A673 (cell line): ENCODE measurements around the gene OTC.

ENCODE experiments used
- CTCF ChIP-seq: fragments of 300-800, 200-600 bp; sonication (generic); conservative IDR thresholded peaks from 2 replicates; pipeline ENCODE4 v1.5.1; 2017; ENCODE audit warnings: low read depth, mild to moderate bottlenecking, antibody characterized with exemption, low read length, moderate library complexity, mixed read lengths
- EZH2 ChIP-seq: fragments of 200-600 bp; sonication (generic); IDR thresholded peaks from 2 replicates; pipeline ENCODE4 v1.6.1; 2017; ENCODE audit warnings: borderline replicate concordance, low read depth, mild to moderate bottlenecking, mixed read lengths, antibody characterized with exemption, low read length; ENCODE audit not compliant: poor library complexity, severe bottlenecking

GRCh38 chrX:38304010-38304409 is 48.4 kb upstream of the OTC start:
- TF ChIP-seq CTCF (peak; percentile 43), EZH2 (no peak)
